ENCODE results near the gene SBF2.

The SBF2 gene

DNA sequence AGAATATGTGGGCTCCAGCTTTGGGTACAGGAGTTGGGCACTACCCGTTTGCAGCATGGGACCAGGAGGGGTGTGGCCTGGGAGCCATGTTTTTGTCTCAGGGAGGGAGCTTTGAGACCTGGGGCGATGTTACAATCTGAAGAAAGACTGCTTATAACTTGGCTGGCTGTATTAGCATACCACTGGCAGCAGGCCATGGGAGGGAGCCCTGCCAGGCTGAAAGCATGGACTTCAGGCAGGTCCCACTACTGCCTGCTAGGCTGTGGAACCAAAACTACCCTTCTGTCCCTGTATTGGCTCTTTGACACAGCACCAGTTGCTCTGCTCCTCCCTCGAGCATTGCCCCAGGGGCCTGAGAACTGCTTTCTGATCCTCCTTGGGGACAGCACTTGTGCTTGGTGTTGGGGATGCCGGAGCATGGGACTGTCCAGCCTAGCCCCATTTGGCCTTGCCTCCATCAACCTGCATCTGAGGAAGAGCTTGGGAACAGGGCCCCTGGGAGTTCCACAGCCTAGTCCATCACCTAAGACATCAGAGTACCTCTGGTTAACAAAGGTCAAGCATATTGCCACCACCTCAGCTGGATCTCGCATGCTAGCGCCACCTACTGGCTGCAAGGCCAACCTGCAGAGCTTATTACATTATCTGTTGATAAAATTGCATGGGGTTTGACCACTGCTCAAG lies 217.4 kb downstream of the SBF2 start:
- Histone ChIP-seq H2AK5ac (ENCODE audit: low read length, severe bottlenecking) (no peak overlapping the region), H2AFZ (ENCODE audit: low read depth, low read length) (no peak overlapping the region), H3K9ac (ENCODE audit: low read length) (no peak overlapping the region), H3K23ac (ENCODE audit: low read length in 2 of 2) (no peak overlapping the region), H3K9me3 (ENCODE audit: control insufficient read depth, low read length) (peaks cover 28% of the 10 kb centered on the region), H2BK15ac (ENCODE audit: low read depth, poor library complexity, severe bottlenecking) (no peak overlapping the region), H3K27ac (ENCODE audit: low read length, poor library complexity, severe bottlenecking) (no peak overlapping the region), H3K27me3 (ENCODE audit: control insufficient read depth in 1 of 2, insufficient read depth in 1 of 2, low read length in 2 of 2) (no peaks in the 10 kb centered on the region), H2BK5ac (ENCODE audit: low read depth, low read length, poor library complexity, severe bottlenecking) (no peak overlapping the region), H3K79me1 (replicated peaks; ENCODE audit: low read length, poor library complexity, severe bottlenecking) (peaks cover 20% of the 10 kb centered on the region), H3K14ac (ENCODE audit: low read length in 2 of 2) (no peak overlapping the region), H3K18ac (ENCODE audit: low read depth in 1 of 2, low read length in 2 of 2) (peak overlapping the region in 1 of 2 experiments; percentile 13), H3K4me2 (ENCODE audit: low read length, poor library complexity, severe bottlenecking) (no peak overlapping the region), H3K4ac (ENCODE audit: low read depth in 1 of 2, low read length in 2 of 2) (no peak overlapping the region), H3K4me3 (ENCODE audit: insufficient read depth in 1 of 2, low read depth in 1 of 2, low read length in 2 of 2) (no peak overlapping the region), H3K36me3 (ENCODE audit: control insufficient read depth in 1 of 2, insufficient read depth in 2 of 2, low read depth in 1 of 2, low read length in 2 of 2) (peaks cover 0 to 4% of the 10 kb centered on the region in 2 experiments), H3K4me1 (ENCODE audit: control insufficient read depth, insufficient read depth, low read depth, low read length) (no peaks in the 10 kb centered on the region), H2BK120ac (ENCODE audit: low read depth, low read length) (no peak overlapping the region), H2BK12ac (ENCODE audit: low read length in 2 of 2) (no peak overlapping the region), H4K8ac (ENCODE audit: low read length) (no peak overlapping the region), H4K91ac (ENCODE audit: low read length) (no peak overlapping the region)
- WGBS, result 65% methylated on average over 6 of the region's 6 CpGs
- DNase-seq, result no peak

GRCh38 chr11:10075141-10075540 lies 218.9 kb downstream of the SBF2 start:
- H2BK12ac ChIP-seq (ENCODE audit: low read length in 2 of 2), result no peak overlapping the region
- WGBS, result 100% methylated on average over 2 of the region's 2 CpGs
- DNase-seq, result no peak
- H3K4me1 ChIP-seq (ENCODE audit: control insufficient read depth, insufficient read depth, low read depth, low read length), result no peaks in the 10 kb centered on the region
- H3K4ac ChIP-seq (ENCODE audit: low read depth in 1 of 2, low read length in 2 of 2), result no peak overlapping the region
- peaks cover 20% of the 10 kb centered on the region for H3K79me1 ChIP-seq (replicated peaks; ENCODE audit: low read length, poor library complexity, severe bottlenecking)
- no peak overlapping the region for H3K14ac ChIP-seq (ENCODE audit: low read length in 2 of 2)
- H3K36me3 ChIP-seq (ENCODE audit: control insufficient read depth in 1 of 2, insufficient read depth in 2 of 2, low read depth in 1 of 2, low read length in 2 of 2), result peaks cover 0 to 4% of the 10 kb centered on the region in 2 experiments
- peaks cover 16% of the 10 kb centered on the region for H3K9me3 ChIP-seq (ENCODE audit: control insufficient read depth, low read length)
- no peak overlapping the region for H3K27ac ChIP-seq (ENCODE audit: low read length, poor library complexity, severe bottlenecking)
- no peak overlapping the region for H2BK5ac ChIP-seq (ENCODE audit: low read depth, low read length, poor library complexity, severe bottlenecking)
- no peak overlapping the region for H4K91ac ChIP-seq (ENCODE audit: low read length)
- H3K9ac ChIP-seq (ENCODE audit: low read length), result no peak overlapping the region
- no peak overlapping the region for H2BK15ac ChIP-seq (ENCODE audit: low read depth, poor library complexity, severe bottlenecking)
- no peak overlapping the region for H2BK120ac ChIP-seq (ENCODE audit: low read depth, low read length)
- no peaks in the 10 kb centered on the region for H3K27me3 ChIP-seq (ENCODE audit: control insufficient read depth in 1 of 2, insufficient read depth in 1 of 2, low read length in 2 of 2)
- no peak overlapping the region for H2AK5ac ChIP-seq (ENCODE audit: low read length, severe bottlenecking)
- no peak overlapping the region for H3K4me2 ChIP-seq (ENCODE audit: low read length, poor library complexity, severe bottlenecking)
- no peak overlapping the region for H4K8ac ChIP-seq (ENCODE audit: low read length)
- H2AFZ ChIP-seq (ENCODE audit: low read depth, low read length), result no peak overlapping the region
- H3K18ac ChIP-seq (ENCODE audit: low read depth in 1 of 2, low read length in 2 of 2), result no peak overlapping the region
- H3K4me3 ChIP-seq (ENCODE audit: insufficient read depth in 1 of 2, low read depth in 1 of 2, low read length in 2 of 2), result no peak overlapping the region
- no peak overlapping the region for H3K23ac ChIP-seq (ENCODE audit: low read length in 2 of 2)

DNA sequence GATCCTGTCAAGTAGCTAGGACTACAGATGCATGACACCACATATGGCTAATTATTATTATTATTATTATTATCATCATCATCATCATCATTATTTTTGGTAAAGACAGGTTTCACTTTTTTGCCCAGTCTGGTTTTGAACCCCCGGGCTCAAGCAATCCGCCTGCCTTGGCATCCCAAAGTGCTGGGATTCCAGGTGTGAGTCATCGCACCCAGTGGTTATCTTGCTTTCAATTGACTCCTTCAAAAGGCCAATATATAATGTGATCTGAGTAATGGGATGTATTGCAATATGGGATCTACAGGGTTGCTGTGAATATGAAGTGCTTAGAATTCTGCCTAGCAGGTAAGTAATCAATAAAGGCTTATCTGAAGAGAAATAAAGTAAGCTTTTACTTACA lies 221.2 kb downstream of the SBF2 start:
- no peak overlapping the region for H3K18ac ChIP-seq (ENCODE audit: low read depth in 1 of 2, low read length in 2 of 2)
- WGBS, result 100% methylated on average over 3 of the region's 3 CpGs
- no peak overlapping the region for H2BK5ac ChIP-seq (ENCODE audit: low read depth, low read length, poor library complexity, severe bottlenecking)
- H3K4me3 ChIP-seq (ENCODE audit: insufficient read depth in 1 of 2, low read depth in 1 of 2, low read length in 2 of 2), result no peak overlapping the region
- no peak overlapping the region for H2BK15ac ChIP-seq (ENCODE audit: low read depth, poor library complexity, severe bottlenecking)
- no peak overlapping the region for H3K9ac ChIP-seq (ENCODE audit: low read length)
- peaks cover 0 to 4% of the 10 kb centered on the region in 2 experiments for H3K36me3 ChIP-seq (ENCODE audit: control insufficient read depth in 1 of 2, insufficient read depth in 2 of 2, low read depth in 1 of 2, low read length in 2 of 2)
- H3K27me3 ChIP-seq (ENCODE audit: control insufficient read depth in 1 of 2, insufficient read depth in 1 of 2, low read length in 2 of 2), result no peaks in the 10 kb centered on the region
- H3K27ac ChIP-seq (ENCODE audit: low read length, poor library complexity, severe bottlenecking), result no peak overlapping the region
- H2AK5ac ChIP-seq (ENCODE audit: low read length, severe bottlenecking), result no peak overlapping the region
- H3K79me1 ChIP-seq (replicated peaks; ENCODE audit: low read length, poor library complexity, severe bottlenecking), result peaks cover 16% of the 10 kb centered on the region
- no peak overlapping the region for H2BK12ac ChIP-seq (ENCODE audit: low read length in 2 of 2)
- H3K4me1 ChIP-seq (ENCODE audit: control insufficient read depth, insufficient read depth, low read depth, low read length), result no peaks in the 10 kb centered on the region
- H3K4me2 ChIP-seq (ENCODE audit: low read length, poor library complexity, severe bottlenecking), result no peak overlapping the region
- no peak overlapping the region for H2BK120ac ChIP-seq (ENCODE audit: low read depth, low read length)
- no peak overlapping the region for H3K14ac ChIP-seq (ENCODE audit: low read length in 2 of 2)
- DNase-seq, result no peak
- no peak overlapping the region for H2AFZ ChIP-seq (ENCODE audit: low read depth, low read length)
- H3K23ac ChIP-seq (ENCODE audit: low read length in 2 of 2), result no peak overlapping the region
- no peak overlapping the region for H4K8ac ChIP-seq (ENCODE audit: low read length)
- H3K4ac ChIP-seq (ENCODE audit: low read depth in 1 of 2, low read length in 2 of 2), result no peak overlapping the region
- no peaks in the 10 kb centered on the region for H3K9me3 ChIP-seq (ENCODE audit: control insufficient read depth, low read length)
- H4K91ac ChIP-seq (ENCODE audit: low read length), result no peak overlapping the region

- no peak overlapping the region for H2AK5ac ChIP-seq (ENCODE audit: low read length, severe bottlenecking)
- H3K4me3 ChIP-seq (ENCODE audit: insufficient read depth in 1 of 2, low read depth in 1 of 2, low read length in 2 of 2), result no peak overlapping the region
- H3K4me2 ChIP-seq (ENCODE audit: low read length, poor library complexity, severe bottlenecking), result no peak overlapping the region
- H2BK15ac ChIP-seq (ENCODE audit: low read depth, poor library complexity, severe bottlenecking), result no peak overlapping the region
- H3K23ac ChIP-seq (ENCODE audit: low read length in 2 of 2), result no peak overlapping the region
- H3K27ac ChIP-seq (ENCODE audit: low read length, poor library complexity, severe bottlenecking), result no peak overlapping the region
- H3K4me1 ChIP-seq (ENCODE audit: control insufficient read depth, insufficient read depth, low read depth, low read length), result no peaks in the 10 kb centered on the region
- no peak overlapping the region for H2BK120ac ChIP-seq (ENCODE audit: low read depth, low read length)
- no CpG with 5 or more reads among the region's 1 CpG for WGBS
- no peak overlapping the region for H2BK5ac ChIP-seq (ENCODE audit: low read depth, low read length, poor library complexity, severe bottlenecking)
- peaks cover 0 to 4% of the 10 kb centered on the region in 2 experiments for H3K36me3 ChIP-seq (ENCODE audit: control insufficient read depth in 1 of 2, insufficient read depth in 2 of 2, low read depth in 1 of 2, low read length in 2 of 2)
- no peak overlapping the region for H2AFZ ChIP-seq (ENCODE audit: low read depth, low read length)
- no peak overlapping the region for H2BK12ac ChIP-seq (ENCODE audit: low read length in 2 of 2)
- H3K27me3 ChIP-seq (ENCODE audit: control insufficient read depth in 1 of 2, insufficient read depth in 1 of 2, low read length in 2 of 2), result no peaks in the 10 kb centered on the region
- H3K9me3 ChIP-seq (ENCODE audit: control insufficient read depth, low read length), result no peaks in the 10 kb centered on the region
- H3K4ac ChIP-seq (ENCODE audit: low read depth in 1 of 2, low read length in 2 of 2), result no peak overlapping the region
- H3K14ac ChIP-seq (ENCODE audit: low read length in 2 of 2), result no peak overlapping the region
- DNase-seq, result peak; percentile 24
- peaks cover 16% of the 10 kb centered on the region for H3K79me1 ChIP-seq (replicated peaks; ENCODE audit: low read length, poor library complexity, severe bottlenecking)
- no peak overlapping the region for H4K8ac ChIP-seq (ENCODE audit: low read length)
- no peak overlapping the region for H4K91ac ChIP-seq (ENCODE audit: low read length)
- no peak overlapping the region for H3K9ac ChIP-seq (ENCODE audit: low read length)
- no peak overlapping the region for H3K18ac ChIP-seq (ENCODE audit: low read depth in 1 of 2, low read length in 2 of 2)
These were observed 221.9 kb downstream of the SBF2 start for GRCh38 chr11:10072142-10072541.

Measured in mesenchymal stem cell (in vitro differentiated cells and primary cell).